ENCODE results near the gene SLC15A2.

The SLC15A2 gene

DNA sequence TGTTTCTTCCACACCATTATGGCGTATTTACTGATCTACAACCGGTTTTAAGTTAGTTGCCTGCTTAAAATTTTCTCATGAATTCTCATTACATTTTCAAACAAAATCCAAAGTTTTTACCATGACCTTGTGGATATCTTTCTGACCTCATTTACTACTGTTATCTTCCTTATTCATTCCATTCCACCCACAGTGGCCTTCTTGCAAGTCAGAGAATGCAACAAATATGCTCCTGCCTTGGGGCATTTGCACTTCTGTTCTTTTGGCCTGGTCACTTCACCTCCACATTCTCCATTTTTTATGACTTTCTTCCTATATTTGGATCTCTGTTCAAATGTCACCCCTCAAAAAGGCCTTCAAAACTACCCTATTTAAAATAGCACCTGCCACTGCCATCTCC is 8.8 kb upstream of the SLC15A2 start:
- no peaks in the 10 kb centered on the region for H3K4me1 Mint-ChIP-seq

DNA sequence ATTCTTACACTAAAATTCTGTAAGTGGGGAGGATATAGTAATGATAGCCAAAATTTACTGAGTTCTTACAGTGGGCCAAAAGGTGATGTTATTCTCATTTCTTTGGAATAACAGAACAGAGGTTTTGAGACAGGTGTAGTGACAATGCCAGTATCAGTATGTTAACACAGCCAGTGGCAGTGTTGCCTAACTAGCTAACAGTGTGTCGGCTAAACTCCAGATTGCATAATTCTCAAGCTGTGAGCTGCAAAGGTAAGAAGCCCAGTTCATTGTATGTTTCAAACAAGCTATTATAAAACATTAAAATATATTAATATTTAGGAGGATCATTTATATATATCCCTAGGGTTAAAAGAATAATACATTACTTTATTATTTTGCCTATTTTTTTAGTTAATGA is 920 bp downstream of the SLC15A2 start:
- no peak overlapping the region for H3K27ac Mint-ChIP-seq
- H3K36me3 Mint-ChIP-seq (ENCODE audit: low read depth) = no peaks in the 10 kb centered on the region
- TF ChIP-seq, protein P1, sequence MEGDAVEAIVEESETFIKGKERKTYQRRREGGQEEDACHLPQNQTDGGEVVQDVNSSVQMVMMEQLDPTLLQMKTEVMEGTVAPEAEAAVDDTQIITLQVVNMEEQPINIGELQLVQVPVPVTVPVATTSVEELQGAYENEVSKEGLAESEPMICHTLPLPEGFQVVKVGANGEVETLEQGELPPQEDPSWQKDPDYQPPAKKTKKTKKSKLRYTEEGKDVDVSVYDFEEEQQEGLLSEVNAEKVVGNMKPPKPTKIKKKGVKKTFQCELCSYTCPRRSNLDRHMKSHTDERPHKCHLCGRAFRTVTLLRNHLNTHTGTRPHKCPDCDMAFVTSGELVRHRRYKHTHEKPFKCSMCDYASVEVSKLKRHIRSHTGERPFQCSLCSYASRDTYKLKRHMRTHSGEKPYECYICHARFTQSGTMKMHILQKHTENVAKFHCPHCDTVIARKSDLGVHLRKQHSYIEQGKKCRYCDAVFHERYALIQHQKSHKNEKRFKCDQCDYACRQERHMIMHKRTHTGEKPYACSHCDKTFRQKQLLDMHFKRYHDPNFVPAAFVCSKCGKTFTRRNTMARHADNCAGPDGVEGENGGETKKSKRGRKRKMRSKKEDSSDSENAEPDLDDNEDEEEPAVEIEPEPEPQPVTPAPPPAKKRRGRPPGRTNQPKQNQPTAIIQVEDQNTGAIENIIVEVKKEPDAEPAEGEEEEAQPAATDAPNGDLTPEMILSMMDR (IDR thresholded peaks at IDR 0.05) = no peak

More for the DNA sequence above, 8.8 kb upstream of the SLC15A2 start:
- Mint-ChIP-seq H3K27ac (no peak overlapping the region), H3K27me3 (ENCODE audit: low read depth, poor library complexity) (no peaks in the 10 kb centered on the region), H3K9me3 (no peaks in the 10 kb centered on the region), H3K36me3 (ENCODE audit: low read depth) (no peaks in the 10 kb centered on the region), H3K4me3 (no peak overlapping the region)
- TF ChIP-seq, protein P1 (IDR thresholded peaks at IDR 0.05) = no peak
- DNase-seq = no peak

DNA sequence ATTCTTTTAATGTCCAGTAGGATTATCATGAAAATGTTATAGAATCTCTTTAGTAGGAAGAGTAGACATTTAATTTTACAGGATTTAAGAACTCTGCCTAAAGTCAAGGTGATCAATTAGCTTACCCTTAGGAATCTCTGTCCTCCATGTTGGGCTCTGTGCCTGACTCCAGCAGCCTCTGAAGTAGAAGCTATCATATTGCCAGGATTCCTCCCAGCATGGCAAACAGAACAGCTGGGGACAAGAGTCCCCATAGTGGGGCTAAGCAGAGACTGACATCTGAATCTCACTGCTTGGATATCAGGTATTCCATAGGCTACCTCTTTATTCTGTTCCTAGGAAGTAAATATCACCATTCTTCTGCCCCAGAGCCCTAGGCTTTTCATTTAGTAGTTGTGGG is 1.5 kb downstream of the SLC15A2 start:
- TF ChIP-seq, protein P1 (IDR thresholded peaks at IDR 0.05) = no peak
- no peak overlapping the region for H3K4me3 Mint-ChIP-seq
- no peaks in the 10 kb centered on the region for H3K9me3 Mint-ChIP-seq
- no peaks in the 10 kb centered on the region for H3K4me1 Mint-ChIP-seq
- DNase-seq = no peak
- no peak overlapping the region for H3K27ac Mint-ChIP-seq
- no peaks in the 10 kb centered on the region for H3K27me3 Mint-ChIP-seq (ENCODE audit: low read depth, poor library complexity)
- no peaks in the 10 kb centered on the region for H3K36me3 Mint-ChIP-seq (ENCODE audit: low read depth)

More for the DNA sequence above, 920 bp downstream of the SLC15A2 start:
- Mint-ChIP-seq H3K4me3 (no peak overlapping the region), H3K9me3 (no peaks in the 10 kb centered on the region), H3K4me1 (no peaks in the 10 kb centered on the region), H3K27me3 (ENCODE audit: low read depth, poor library complexity) (no peaks in the 10 kb centered on the region)
- no peak for DNase-seq

DNA sequence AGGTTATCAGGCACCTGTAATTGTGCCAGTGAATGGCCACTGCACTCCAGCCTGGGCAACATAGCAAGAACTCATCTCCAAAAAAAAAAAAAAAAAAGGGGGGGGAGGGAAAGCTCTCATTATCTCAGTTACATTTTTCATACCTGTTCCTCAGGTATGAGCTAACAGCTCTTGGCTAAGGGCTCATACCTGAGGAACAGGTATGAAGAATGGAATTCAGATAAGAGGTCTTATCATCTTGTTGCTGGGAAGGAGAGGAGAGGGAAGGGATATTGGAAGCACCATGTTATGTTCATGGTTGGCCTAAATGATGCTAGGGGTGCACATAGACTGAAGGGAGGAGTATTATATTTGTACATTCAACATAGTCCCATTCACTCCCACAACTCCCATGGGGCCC is 2.6 kb downstream of the SLC15A2 start:
- no peak for DNase-seq
- Mint-ChIP-seq H3K27me3 (ENCODE audit: low read depth, poor library complexity) (no peaks in the 10 kb centered on the region), H3K36me3 (ENCODE audit: low read depth) (no peaks in the 10 kb centered on the region), H3K4me3 (no peak overlapping the region), H3K4me1 (no peaks in the 10 kb centered on the region), H3K9me3 (no peaks in the 10 kb centered on the region), H3K27ac (no peak overlapping the region)
- TF ChIP-seq, protein P1 (IDR thresholded peaks at IDR 0.05) = no peak

DNA sequence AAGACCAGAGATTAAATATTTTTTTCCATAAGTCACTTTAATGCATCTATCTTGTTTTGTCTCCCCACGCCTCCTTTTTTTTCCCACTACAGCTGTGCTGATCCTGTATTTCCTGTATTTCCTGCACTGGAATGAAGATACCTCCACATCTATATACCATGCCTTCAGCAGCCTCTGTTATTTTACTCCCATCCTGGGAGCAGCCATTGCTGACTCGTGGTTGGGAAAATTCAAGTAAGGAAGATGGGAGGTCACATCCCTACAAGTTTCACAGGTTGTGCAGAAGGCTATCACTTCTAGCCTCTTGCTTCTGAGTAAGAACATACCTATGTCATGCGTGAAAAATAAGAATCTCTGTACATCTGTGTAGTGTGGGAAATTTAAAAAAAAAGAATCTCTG is 3.1 kb downstream of the SLC15A2 start:
- TF ChIP-seq, protein P1 (IDR thresholded peaks at IDR 0.05) = no peak
- Mint-ChIP-seq H3K4me3 (no peak overlapping the region), H3K4me1 (no peaks in the 10 kb centered on the region), H3K27me3 (ENCODE audit: low read depth, poor library complexity) (no peaks in the 10 kb centered on the region), H3K36me3 (ENCODE audit: low read depth) (no peaks in the 10 kb centered on the region), H3K27ac (no peak overlapping the region), H3K9me3 (no peaks in the 10 kb centered on the region)
- DNase-seq = no peak

DNA sequence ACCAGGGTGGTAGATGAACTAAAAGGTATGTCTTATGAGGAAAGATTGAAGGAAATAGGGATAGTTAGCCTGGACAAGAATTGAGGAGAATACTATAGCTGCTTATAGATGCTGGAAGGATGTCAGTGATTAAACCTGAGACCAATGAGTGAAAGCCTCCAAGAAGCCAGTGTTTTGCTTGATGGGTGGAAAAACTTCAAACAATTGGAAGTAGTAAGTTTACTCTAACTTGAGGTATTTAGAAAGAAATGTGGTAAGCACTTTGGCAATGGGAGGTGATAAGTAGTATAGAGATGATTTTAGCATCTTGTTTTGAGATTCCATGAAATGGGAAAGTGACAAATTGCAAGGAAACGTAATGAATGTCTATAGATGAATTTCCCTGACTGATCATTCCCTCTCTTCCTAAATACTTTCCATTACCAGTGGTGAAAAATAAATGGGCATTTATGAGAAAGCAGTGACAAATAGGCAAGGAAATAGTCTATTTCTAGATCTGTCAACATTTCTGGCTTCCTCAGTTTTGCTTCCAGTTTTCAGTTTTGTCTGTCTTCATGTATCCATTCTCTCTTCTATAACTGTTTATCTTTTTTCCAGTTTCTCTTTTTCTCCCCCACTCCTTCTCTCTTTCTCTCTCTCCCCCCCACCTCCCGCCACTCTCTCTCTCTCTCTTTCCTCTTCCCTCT is 19.2 kb downstream of the SLC15A2 start:
- H3K9me3 Mint-ChIP-seq = peaks cover 15% of the 10 kb centered on the region
- no peak for DNase-seq

More for the DNA sequence above, 19.2 kb downstream of the SLC15A2 start:
- no peaks in the 10 kb centered on the region for H3K27me3 Mint-ChIP-seq (ENCODE audit: low read depth, poor library complexity)
- TF ChIP-seq, protein P1 (IDR thresholded peaks at IDR 0.05) = no peak
- H3K36me3 Mint-ChIP-seq (ENCODE audit: low read depth) = peaks cover 7% of the 10 kb centered on the region
- H3K4me1 Mint-ChIP-seq = peaks cover 12% of the 10 kb centered on the region
- H3K27ac Mint-ChIP-seq = no peak overlapping the region
- no peak overlapping the region for H3K4me3 Mint-ChIP-seq
